ENCODE data around the gene VAMP2.
A peak's percentile ranks its signal among the peaks of the same experiment; 100 is the strongest.

Gene VAMP2

DNA sequence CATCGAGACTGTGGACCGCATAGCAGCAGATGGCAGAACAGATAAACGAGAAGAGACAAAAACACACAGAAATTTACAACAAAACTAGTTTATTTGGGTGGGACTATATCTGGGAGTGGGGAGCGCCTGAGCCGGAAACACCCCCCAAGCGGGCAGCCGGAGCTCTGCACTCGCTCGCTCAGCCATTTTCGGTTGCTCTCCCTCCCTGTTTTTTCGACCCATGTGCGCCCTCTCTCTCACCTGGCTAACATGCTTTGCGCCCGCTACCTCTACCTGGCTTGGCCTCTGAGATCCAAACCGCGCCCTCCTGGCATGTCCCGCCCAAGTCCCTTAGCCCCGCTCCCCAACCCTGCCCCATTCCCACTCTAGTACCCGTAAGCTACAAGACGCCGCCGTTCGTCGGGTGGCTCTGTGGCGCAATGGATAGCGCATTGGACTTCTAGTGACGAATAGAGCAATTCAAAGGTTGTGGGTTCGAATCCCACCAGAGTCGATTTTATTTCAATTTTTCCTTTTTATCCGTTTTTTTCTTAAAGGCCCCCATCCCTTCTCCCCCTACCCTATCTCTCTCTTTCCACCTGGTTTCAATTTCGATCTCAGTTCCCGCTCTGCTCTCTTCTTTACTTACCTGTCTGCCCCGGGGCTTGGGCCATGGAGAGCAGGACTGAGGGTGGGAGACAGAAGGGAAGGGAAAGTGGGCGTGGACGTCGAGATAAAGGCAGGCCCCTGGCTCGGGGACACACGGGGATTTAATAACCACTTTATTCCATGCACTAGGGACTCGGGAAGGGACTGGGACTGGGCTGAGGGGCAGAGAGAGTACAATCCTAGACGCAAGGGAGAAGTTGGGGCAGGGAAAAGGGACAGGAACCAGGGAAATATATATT, 42.0 kb downstream of the VAMP2 start:
- peaks cover 3% of the 10 kb centered on the region for H3K9me3 Mint-ChIP-seq
- H3K27ac Mint-ChIP-seq = peak overlapping the region; percentile 98
- peaks cover 71% of the 10 kb centered on the region for H3K4me1 Mint-ChIP-seq
- H3K4me3 Mint-ChIP-seq = peak overlapping the region; percentile 90
- ATAC-seq (peak; percentile 1), DNase-seq (peak; percentile 81)
- peaks cover 15% of the 10 kb centered on the region for H3K36me3 Mint-ChIP-seq (ENCODE audit: low read depth)
- peaks cover 66% of the 10 kb centered on the region for H3K27me3 Mint-ChIP-seq

- Mint-ChIP-seq H3K36me3 (ENCODE audit: low read depth) (peaks cover 12% of the 10 kb centered on the region), H3K9me3 (peaks cover 3% of the 10 kb centered on the region), H3K4me1 (peaks cover 63% of the 10 kb centered on the region), H3K27ac (peak overlapping the region; percentile 98), H3K27me3 (peaks cover 69% of the 10 kb centered on the region), H3K4me3 (peak overlapping the region; percentile 90)
- DNase-seq = peak; percentile 91
- ATAC-seq = peak; percentile 71
Measured at GRCh38 chr17:8119581-8120519, 42.9 kb downstream of the VAMP2 start.

DNA sequence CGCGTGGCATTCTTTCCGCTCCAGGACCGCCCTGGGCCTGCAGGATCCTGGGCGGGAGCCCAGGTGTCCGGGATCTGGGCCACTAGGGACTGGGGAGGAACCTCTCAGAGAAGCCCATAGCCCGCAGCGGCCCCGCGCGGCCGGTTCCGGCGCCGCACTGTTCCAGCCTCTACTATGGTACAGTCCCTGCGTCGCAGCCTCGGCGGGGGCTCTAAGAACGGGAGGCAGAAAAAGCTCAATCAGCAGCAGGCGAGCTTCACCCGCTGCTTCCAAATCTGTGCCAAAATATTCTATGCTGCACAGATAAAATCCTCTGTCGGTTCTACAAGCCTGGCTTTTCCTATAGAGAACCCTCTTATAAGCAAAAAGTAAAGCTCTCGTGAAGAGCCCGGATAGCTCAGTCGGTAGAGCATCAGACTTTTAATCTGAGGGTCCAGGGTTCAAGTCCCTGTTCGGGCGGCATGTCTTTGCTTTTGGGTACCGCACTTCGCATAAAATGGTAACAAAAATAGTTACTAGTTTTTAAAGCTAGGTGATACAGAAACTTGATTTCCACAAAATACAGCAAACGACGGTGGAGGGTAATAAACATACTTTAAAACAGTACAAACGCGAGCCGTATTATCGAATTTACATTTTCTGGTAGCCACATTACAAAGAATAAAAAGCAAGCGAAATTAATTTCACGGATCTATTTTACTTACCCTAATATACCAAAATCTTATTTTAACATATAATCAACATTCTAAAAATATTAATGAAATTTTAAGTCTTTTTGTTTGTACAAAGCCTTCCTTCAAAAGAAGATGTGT, 43.8 kb downstream of the VAMP2 start:
- DNase-seq = peak; percentile 91
- H3K9me3 Mint-ChIP-seq = peaks cover 3% of the 10 kb centered on the region
- peaks cover 54% of the 10 kb centered on the region for H3K4me1 Mint-ChIP-seq
- peak; percentile 57 for ATAC-seq
- peaks cover 67% of the 10 kb centered on the region for H3K27me3 Mint-ChIP-seq
- H3K36me3 Mint-ChIP-seq (ENCODE audit: low read depth) = peaks cover 12% of the 10 kb centered on the region
- H3K4me3 Mint-ChIP-seq = peak overlapping the region; percentile 90
- H3K27ac Mint-ChIP-seq = peak overlapping the region; percentile 98

- peak within 1 kb of the TSS; percentile 90 for H3K4me3 Mint-ChIP-seq
- peaks cover 3% of the 10 kb centered on the region for H3K9me3 Mint-ChIP-seq
- peaks cover 65% of the 10 kb centered on the region for H3K27me3 Mint-ChIP-seq
- H3K4me1 Mint-ChIP-seq = peaks cover 46% of the 10 kb centered on the region
- peaks cover 12% of the 10 kb centered on the region for H3K36me3 Mint-ChIP-seq (ENCODE audit: low read depth)
- ATAC-seq (no peak), DNase-seq (no peak)
- peak within 1 kb of the TSS; percentile 98 for H3K27ac Mint-ChIP-seq
Measured at GRCh38 chr17:8117980-8118768, 44.6 kb downstream of the VAMP2 start, which contains the start of gene ALOXE3. Gene ALOXE3, minus strand, starts transcription at chr17:8118514. Its CDS starts 524 bp downstream, at chr17:8117990.

- no peak for ATAC-seq
- Mint-ChIP-seq H3K36me3 (ENCODE audit: low read depth) (peaks cover 12% of the 10 kb centered on the region), H3K4me1 (peaks cover 39% of the 10 kb centered on the region), H3K27ac (no peak overlapping the region), H3K4me3 (peak overlapping the region; percentile 90), H3K27me3 (peaks cover 65% of the 10 kb centered on the region), H3K9me3 (peaks cover 3% of the 10 kb centered on the region)
- no peak for DNase-seq
Measured at GRCh38 chr17:8117367-8117979, 45.3 kb downstream of the VAMP2 start.

- DNase-seq = no peak
- Mint-ChIP-seq H3K27me3 (peaks cover 64% of the 10 kb centered on the region), H3K4me1 (peaks cover 37% of the 10 kb centered on the region), H3K27ac (no peak overlapping the region), H3K9me3 (peaks cover 3% of the 10 kb centered on the region), H3K4me3 (no peak overlapping the region), H3K36me3 (ENCODE audit: low read depth) (peaks cover 12% of the 10 kb centered on the region)
- ATAC-seq = no peak
Measured at GRCh38 chr17:8116776-8117175, 46.0 kb downstream of the VAMP2 start.

- Mint-ChIP-seq H3K4me3 (no peak overlapping the region), H3K4me1 (peaks cover 4% of the 10 kb centered on the region), H3K36me3 (ENCODE audit: low read depth) (no peaks in the 10 kb centered on the region), H3K27me3 (peaks cover 29% of the 10 kb centered on the region), H3K27ac (no peak overlapping the region), H3K9me3 (no peaks in the 10 kb centered on the region)
- DNase-seq (no peak), ATAC-seq (no peak)
Measured at GRCh38 chr17:8110907-8111306, 51.8 kb downstream of the VAMP2 start.

DNA sequence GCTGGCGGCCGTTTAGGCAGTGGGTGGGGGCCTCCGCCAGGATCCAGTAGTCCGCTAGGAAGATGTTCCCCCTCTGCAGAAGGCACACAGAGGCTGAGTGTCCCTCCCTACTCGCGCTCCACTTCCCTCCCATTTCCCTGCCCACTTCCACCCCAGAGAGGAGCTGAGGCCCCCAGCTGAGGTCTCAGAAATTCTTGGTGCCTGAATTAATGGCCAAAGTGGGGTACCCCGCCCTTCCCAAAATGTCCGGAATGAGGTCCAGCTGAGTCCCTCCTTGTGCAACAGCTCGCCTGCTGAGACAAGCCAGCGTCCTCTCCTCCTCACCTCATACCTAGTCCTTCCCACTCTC, 52.3 kb downstream of the VAMP2 start:
- ATAC-seq (no peak), DNase-seq (no peak)
- Mint-ChIP-seq H3K9me3 (no peaks in the 10 kb centered on the region), H3K4me3 (no peak overlapping the region), H3K27ac (no peak overlapping the region), H3K4me1 (peaks cover 4% of the 10 kb centered on the region), H3K36me3 (ENCODE audit: low read depth) (no peaks in the 10 kb centered on the region), H3K27me3 (peaks cover 25% of the 10 kb centered on the region)

GRCh38 chr17:8109661-8110455, 52.9 kb downstream of the VAMP2 start:
- H3K9me3 Mint-ChIP-seq = no peaks in the 10 kb centered on the region
- ATAC-seq = peak; percentile 90

More at GRCh38 chr17:8109661-8110455, 52.9 kb downstream of the VAMP2 start:
- peaks cover 4% of the 10 kb centered on the region for H3K4me1 Mint-ChIP-seq
- H3K27ac Mint-ChIP-seq = no peak overlapping the region
- H3K4me3 Mint-ChIP-seq = no peak overlapping the region
- H3K27me3 Mint-ChIP-seq = peaks cover 20% of the 10 kb centered on the region
- H3K36me3 Mint-ChIP-seq (ENCODE audit: low read depth) = no peaks in the 10 kb centered on the region
- DNase-seq = peak; percentile 83
